Fibroblast of peridontal ligament (primary cell): Measurements from ENCODE around the gene COL1A1.

ENCODE experiments used
- DNase-seq: peaks from one replicate; pipeline ENCODE4 v3.0.0-alpha.2; 2010; ENCODE audit errors: extremely low read depth

COL1A1 gene

GRCh38 chr17:50155115-50155819, 46.2 kb downstream of the COL1A1 start:
- peak; percentile 84 for DNase-seq

- no peak for DNase-seq
Measured at GRCh38 chr17:50154604-50155003, 46.8 kb downstream of the COL1A1 start.

- DNase-seq, result peak; percentile 52
Measured at GRCh38 chr17:50153650-50154575, 47.5 kb downstream of the COL1A1 start.

GRCh38 chr17:50152736-50153135, 48.7 kb downstream of the COL1A1 start:
- DNase-seq, result no peak

- DNase-seq, result peak; percentile 82
Measured at GRCh38 chr17:50151937-50152547, 49.4 kb downstream of the COL1A1 start.

- DNase-seq, result peak; percentile 84
Measured at GRCh38 chr17:50151041-50151936, 50.1 kb downstream of the COL1A1 start.

- DNase-seq, result no peak
Measured at GRCh38 chr17:50150354-50151040, 50.9 kb downstream of the COL1A1 start, which contains the start of gene PPP1R9B. Gene PPP1R9B, minus strand, starts transcription at chr17:50150677. Its CDS starts 164 bp downstream, at chr17:50150513.

GRCh38 chr17:50149417-50150353, 51.7 kb downstream of the COL1A1 start:
- no peak for DNase-seq

- no peak for DNase-seq
Measured at GRCh38 chr17:50149091-50149416, 52.4 kb downstream of the COL1A1 start.

- DNase-seq, result no peak
Measured at GRCh38 chr17:50148226-50149090, 53.0 kb downstream of the COL1A1 start.

GRCh38 chr17:50147841-50148225, 53.6 kb downstream of the COL1A1 start:
- DNase-seq, result peak; percentile 47

GRCh38 chr17:50146927-50147665, 54.3 kb downstream of the COL1A1 start:
- no peak for DNase-seq

GRCh38 chr17:50146230-50146926, 55.1 kb downstream of the COL1A1 start:
- DNase-seq, result no peak

GRCh38 chr17:50145532-50146229, 55.8 kb downstream of the COL1A1 start:
- no peak for DNase-seq

- no peak for DNase-seq
Measured at GRCh38 chr17:50144845-50145531, 56.4 kb downstream of the COL1A1 start.

GRCh38 chr17:50144355-50144754, 57.1 kb downstream of the COL1A1 start:
- no peak for DNase-seq
